Measurements from ENCODE around the gene GMDS. TPM values are rescaled to one million over a fixed set of nuclear protein-coding genes. Genes with fewer than 3 reads are reported as not detected.

GMDS gene
- total RNA-seq, 1 experiment from 2014 or later, result 27.6 TPM

DNA sequence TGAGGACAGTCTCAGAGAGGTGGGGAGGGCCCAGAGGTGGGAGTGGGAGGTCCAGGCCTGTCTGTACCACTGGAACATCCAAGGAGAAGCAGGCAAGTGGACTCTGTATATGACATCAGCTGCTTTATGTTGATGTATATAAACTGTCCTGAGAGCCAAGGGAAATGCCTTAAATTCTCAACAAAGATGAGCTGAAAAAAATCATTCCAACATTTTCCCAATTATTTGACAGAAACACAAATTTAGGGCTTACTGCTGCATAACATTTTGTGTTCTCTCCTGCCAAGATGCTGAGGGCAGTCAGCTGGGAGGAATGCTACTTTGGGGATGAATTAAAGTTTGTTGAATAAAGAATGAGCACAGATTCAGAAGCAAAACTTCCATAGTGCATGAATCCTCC lies 582.9 kb downstream of the GMDS start:
- H2BK12ac ChIP-seq (ENCODE audit: insufficient read length, low read depth, low read length), result no peak overlapping the region
- no peak overlapping the region for H4K91ac ChIP-seq (ENCODE audit: insufficient read length, low read depth, low read length)
- no peaks in the 10 kb centered on the region for H3K9me3 ChIP-seq (ENCODE audit: control insufficient read depth, low read depth, low read length)
- no peaks in the 10 kb centered on the region for H3K9me3 Mint-ChIP-seq
- no peaks in the 10 kb centered on the region for H4K20me1 ChIP-seq (ENCODE audit: control insufficient read depth, insufficient read depth, insufficient read length)
- H3K4ac ChIP-seq (ENCODE audit: low read depth, low read length), result no peak overlapping the region
- H2BK15ac ChIP-seq (ENCODE audit: low read depth, low read length), result no peak overlapping the region
- H3K27ac Mint-ChIP-seq, result no peak overlapping the region
- H3K4me1 ChIP-seq (ENCODE audit: insufficient read depth, low read length), result no peaks in the 10 kb centered on the region; the same call in 1 of the 2 replicates
- no peak overlapping the region for H3K23ac ChIP-seq (ENCODE audit: insufficient read length, low read depth, low read length)
- no peaks in the 10 kb centered on the region for H3K23me2 ChIP-seq (ENCODE audit: insufficient read length, low read depth, low read length, poor library complexity, severe bottlenecking)
- no peak overlapping the region for H3K4me3 Mint-ChIP-seq
- no peak overlapping the region for H3T11ph ChIP-seq (ENCODE audit: low read length)
- no peak overlapping the region for H2AK5ac ChIP-seq (ENCODE audit: insufficient read length, low read length)
- no peak for DNase-seq
- H3K4me2 ChIP-seq (ENCODE audit: insufficient read depth, insufficient read length, low read length), result no peak overlapping the region
- H2AFZ ChIP-seq (ENCODE audit: low read length), result no peak overlapping the region
- no peak overlapping the region for H2BK5ac ChIP-seq (ENCODE audit: insufficient read length, low read length)
- no peak overlapping the region for H3K9ac ChIP-seq (ENCODE audit: extremely low read depth, insufficient read length, low read length)
- H3K27ac ChIP-seq (ENCODE audit: insufficient read length, low read depth, low read length), result no peak overlapping the region
- no peak overlapping the region for H4K8ac ChIP-seq (replicated peaks; ENCODE audit: insufficient read length, low read depth, low read length)
- no peak overlapping the region for H2BK120ac ChIP-seq (ENCODE audit: low read depth, low read length, poor library complexity, severe bottlenecking)
- TF ChIP-seq, protein P1, sequence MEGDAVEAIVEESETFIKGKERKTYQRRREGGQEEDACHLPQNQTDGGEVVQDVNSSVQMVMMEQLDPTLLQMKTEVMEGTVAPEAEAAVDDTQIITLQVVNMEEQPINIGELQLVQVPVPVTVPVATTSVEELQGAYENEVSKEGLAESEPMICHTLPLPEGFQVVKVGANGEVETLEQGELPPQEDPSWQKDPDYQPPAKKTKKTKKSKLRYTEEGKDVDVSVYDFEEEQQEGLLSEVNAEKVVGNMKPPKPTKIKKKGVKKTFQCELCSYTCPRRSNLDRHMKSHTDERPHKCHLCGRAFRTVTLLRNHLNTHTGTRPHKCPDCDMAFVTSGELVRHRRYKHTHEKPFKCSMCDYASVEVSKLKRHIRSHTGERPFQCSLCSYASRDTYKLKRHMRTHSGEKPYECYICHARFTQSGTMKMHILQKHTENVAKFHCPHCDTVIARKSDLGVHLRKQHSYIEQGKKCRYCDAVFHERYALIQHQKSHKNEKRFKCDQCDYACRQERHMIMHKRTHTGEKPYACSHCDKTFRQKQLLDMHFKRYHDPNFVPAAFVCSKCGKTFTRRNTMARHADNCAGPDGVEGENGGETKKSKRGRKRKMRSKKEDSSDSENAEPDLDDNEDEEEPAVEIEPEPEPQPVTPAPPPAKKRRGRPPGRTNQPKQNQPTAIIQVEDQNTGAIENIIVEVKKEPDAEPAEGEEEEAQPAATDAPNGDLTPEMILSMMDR (conservative IDR thresholded peaks at IDR 0.05), result no peak
- no peaks in the 10 kb centered on the region for H3K36me3 Mint-ChIP-seq (ENCODE audit: insufficient read depth in 1 of 3, low read depth in 3 of 3)
- no peaks in the 10 kb centered on the region; the same call in 1 of the 2 replicates for H3K79me2 ChIP-seq (ENCODE audit: insufficient read depth, low read length)
- H4K5ac ChIP-seq (ENCODE audit: insufficient read length, low read depth, low read length), result no peak overlapping the region
- no peaks in the 10 kb centered on the region for H3K79me1 ChIP-seq (ENCODE audit: insufficient read depth, low read depth, low read length, poor library complexity, severe bottlenecking)
- H2BK20ac ChIP-seq (ENCODE audit: low read depth, low read length, poor library complexity, severe bottlenecking), result no peak overlapping the region
- no peaks in the 10 kb centered on the region for H3K27me3 ChIP-seq (ENCODE audit: insufficient read depth, low read length)
- H3K14ac ChIP-seq (ENCODE audit: insufficient read depth, low read length), result no peak overlapping the region
- no peak overlapping the region for H3K18ac ChIP-seq (ENCODE audit: insufficient read length, low read depth, low read length)
- H3K56ac ChIP-seq (ENCODE audit: insufficient read length, low read depth, low read length), result no peak overlapping the region
- H3K27me3 Mint-ChIP-seq (ENCODE audit: low read depth), result peaks cover 2% of the 10 kb centered on the region; the same call in 1 of the 2 replicates
- H3K4me1 Mint-ChIP-seq, result no peaks in the 10 kb centered on the region
